ENCODE results near the gene PRDM16.

Gene PRDM16

GRCh38 chr1:3128431-3129132 lies 59.6 kb downstream of the PRDM16 start:
- Histone ChIP-seq H3K4me2 (ENCODE audit: low read depth, low read length, poor library complexity, severe bottlenecking) (no peak overlapping the region), H3K9me3 (ENCODE audit: insufficient read depth, low read depth, low read length) (no peaks in the 10 kb centered on the region), H3K4me1 (ENCODE audit: insufficient read depth, low read length, poor library complexity, severe bottlenecking) (no peaks in the 10 kb centered on the region), H3K27me3 (ENCODE audit: insufficient read depth, low read length, poor library complexity, severe bottlenecking) (no peaks in the 10 kb centered on the region), H3K9ac (ENCODE audit: low read depth, low read length, poor library complexity, severe bottlenecking) (no peak overlapping the region), H2AFZ (ENCODE audit: low read length) (no peak overlapping the region), H3K9me2 (replicated peaks; ENCODE audit: low read depth, low read length) (no peaks in the 10 kb centered on the region), H3K4me3 (ENCODE audit: low read length, poor library complexity, severe bottlenecking) (no peak overlapping the region), H4K20me1 (ENCODE audit: insufficient read depth, low read length, poor library complexity, severe bottlenecking) (peaks cover 8% of the 10 kb centered on the region), H3K36me3 (ENCODE audit: insufficient read depth, low read length) (no peaks in the 10 kb centered on the region), H3K79me2 (ENCODE audit: insufficient read depth, low read length) (peaks cover 35% of the 10 kb centered on the region; the same call in 1 of the 2 replicates), H3F3A (ENCODE audit: low read depth) (no peaks in the 10 kb centered on the region)
- no peak for TF ChIP-seq EZH2phosphoT487 (IDR thresholded peaks at IDR 0.05; ENCODE audit: borderline replicate concordance)
- no peak for TF ChIP-seq CTCF (conservative IDR thresholded peaks at IDR 0.05; ENCODE audit: low read length)

GRCh38 chr1:3129133-3129490 lies 60.1 kb downstream of the PRDM16 start:
- H3K4me3 ChIP-seq (ENCODE audit: low read length, poor library complexity, severe bottlenecking) = no peak overlapping the region
- no peaks in the 10 kb centered on the region for H3K4me1 ChIP-seq (ENCODE audit: insufficient read depth, low read length, poor library complexity, severe bottlenecking)
- H3K9ac ChIP-seq (ENCODE audit: low read depth, low read length, poor library complexity, severe bottlenecking) = no peak overlapping the region
- H3K9me3 ChIP-seq (ENCODE audit: insufficient read depth, low read depth, low read length) = no peaks in the 10 kb centered on the region
- H2AFZ ChIP-seq (ENCODE audit: low read length) = no peak overlapping the region
- H3K79me2 ChIP-seq (ENCODE audit: insufficient read depth, low read length) = peaks cover 35% of the 10 kb centered on the region; the same call in 1 of the 2 replicates
- no peaks in the 10 kb centered on the region; the same call in 1 of the 2 replicates for H3K36me3 ChIP-seq (ENCODE audit: insufficient read depth, low read length)
- H3K9me2 ChIP-seq (replicated peaks; ENCODE audit: low read depth, low read length) = no peaks in the 10 kb centered on the region
- TF ChIP-seq EZH2phosphoT487 (IDR thresholded peaks at IDR 0.05; ENCODE audit: borderline replicate concordance) (no peak), CTCF (conservative IDR thresholded peaks at IDR 0.05; ENCODE audit: low read length) (no peak)
- no peaks in the 10 kb centered on the region for H3K27me3 ChIP-seq (ENCODE audit: insufficient read depth, low read length, poor library complexity, severe bottlenecking)
- H3K4me2 ChIP-seq (ENCODE audit: low read depth, low read length, poor library complexity, severe bottlenecking) = no peak overlapping the region
- peaks cover 3% of the 10 kb centered on the region for H4K20me1 ChIP-seq (ENCODE audit: insufficient read depth, low read length, poor library complexity, severe bottlenecking)
- H3F3A ChIP-seq (ENCODE audit: low read depth) = no peaks in the 10 kb centered on the region

GRCh38 chr1:3130268-3130667 lies 61.3 kb downstream of the PRDM16 start:
- Histone ChIP-seq H2AFZ (ENCODE audit: low read length) (no peak overlapping the region), H3K9me2 (replicated peaks; ENCODE audit: low read depth, low read length) (no peaks in the 10 kb centered on the region), H3K9me3 (ENCODE audit: insufficient read depth, low read depth, low read length) (no peaks in the 10 kb centered on the region), H3F3A (ENCODE audit: low read depth) (no peaks in the 10 kb centered on the region), H3K9ac (ENCODE audit: low read depth, low read length, poor library complexity, severe bottlenecking) (no peak overlapping the region), H3K36me3 (ENCODE audit: insufficient read depth, low read length) (no peaks in the 10 kb centered on the region; the same call in 1 of the 2 replicates), H3K27me3 (ENCODE audit: insufficient read depth, low read length, poor library complexity, severe bottlenecking) (no peaks in the 10 kb centered on the region), H4K20me1 (ENCODE audit: insufficient read depth, low read length, poor library complexity, severe bottlenecking) (peaks cover 3% of the 10 kb centered on the region), H3K79me2 (ENCODE audit: insufficient read depth, low read length) (peaks cover 32% of the 10 kb centered on the region; the same call in 1 of the 2 replicates), H3K4me1 (ENCODE audit: insufficient read depth, low read length, poor library complexity, severe bottlenecking) (no peaks in the 10 kb centered on the region), H3K4me3 (ENCODE audit: low read length, poor library complexity, severe bottlenecking) (no peak overlapping the region), H3K4me2 (ENCODE audit: low read depth, low read length, poor library complexity, severe bottlenecking) (no peak overlapping the region)
- TF ChIP-seq CTCF (conservative IDR thresholded peaks at IDR 0.05; ENCODE audit: low read length) (no peak), EZH2phosphoT487 (IDR thresholded peaks at IDR 0.05; ENCODE audit: borderline replicate concordance) (no peak)
